NOMO-1 treated with dmso at 0.1 percent for 144 hours (cell line): ENCODE data around the gene KCNA3.
A peak's percentile ranks its signal among the peaks of the same experiment; 100 is the strongest.

Source experiments
- DNase-seq: peaks from one replicate; lab custom pipeline; 2025; ENCODE audit not compliant: unreplicated experiment; lab: John Stamatoyannopoulos, UW

Gene KCNA3

GRCh38 chr1:110639724-110640386, 34.9 kb downstream of the KCNA3 start:
- no peak for DNase-seq

GRCh38 chr1:110638556-110638955, 36.2 kb downstream of the KCNA3 start:
- DNase-seq: no peak

- DNase-seq: no peak
Observed at GRCh38 chr1:110638058-110638457, 36.7 kb downstream of the KCNA3 start.

- DNase-seq: no peak
Observed at GRCh38 chr1:110637475-110637874, 37.3 kb downstream of the KCNA3 start.

DNA sequence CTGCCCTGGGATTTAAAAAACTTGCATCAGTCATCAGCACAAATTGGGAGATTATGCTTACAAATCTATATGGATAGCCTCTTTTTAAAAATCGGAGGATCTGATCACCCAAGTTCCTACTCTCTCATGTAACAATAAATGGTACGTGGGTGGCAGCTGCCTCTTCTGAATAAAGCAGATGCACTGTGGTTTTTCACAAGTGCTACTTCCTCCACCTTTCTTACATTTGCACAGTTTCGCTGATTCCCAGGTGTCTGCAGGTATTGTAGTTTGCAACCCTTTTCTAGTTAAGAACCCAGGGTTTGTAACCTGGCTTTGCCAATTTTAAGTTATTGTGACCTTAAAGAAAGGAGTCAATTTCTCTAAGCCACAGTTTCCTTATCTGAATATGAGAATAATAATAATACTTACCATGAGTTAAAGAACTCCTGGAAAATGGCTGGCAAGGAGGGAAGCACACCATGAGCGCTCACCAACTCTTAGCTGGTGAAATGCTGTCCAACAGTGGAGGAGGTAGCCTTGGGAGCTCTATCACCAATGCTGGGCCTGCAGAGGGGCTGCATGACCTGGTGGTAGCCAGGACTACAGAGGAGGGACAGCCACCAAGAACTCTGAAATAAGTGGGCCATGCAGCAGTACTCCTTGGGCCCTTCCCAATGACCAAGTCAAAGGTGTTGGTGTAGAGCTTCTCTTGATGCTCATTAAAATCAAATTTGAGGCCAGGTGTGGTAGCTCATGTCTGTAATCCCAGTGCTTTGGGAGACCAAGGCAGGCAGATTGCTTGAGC, 38.4 kb downstream of the KCNA3 start:
- no peak for DNase-seq

DNA sequence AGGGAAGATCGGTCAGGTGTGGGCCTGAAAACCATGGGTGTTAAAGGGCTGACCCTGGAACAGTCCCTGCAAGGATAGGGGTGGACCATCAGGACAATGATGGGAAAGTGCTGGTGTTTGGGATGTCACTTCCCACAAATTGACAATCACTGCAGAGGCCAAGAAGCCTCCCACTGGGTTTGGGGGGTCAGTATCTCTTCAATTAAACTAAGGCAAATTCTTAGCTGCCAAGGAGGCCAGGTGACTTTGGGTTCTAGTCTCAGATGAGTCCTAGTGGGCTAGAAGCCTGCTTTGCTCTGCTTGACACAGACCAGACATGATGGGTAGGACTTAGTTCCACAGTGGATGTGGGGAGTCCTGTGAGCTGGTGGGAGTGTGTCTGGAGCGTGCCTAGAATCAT, 39.3 kb downstream of the KCNA3 start:
- no peak for DNase-seq

GRCh38 chr1:110634455-110635311, 40.1 kb downstream of the KCNA3 start:
- DNase-seq: no peak

- no peak for DNase-seq
Observed at GRCh38 chr1:110634086-110634454, 40.7 kb downstream of the KCNA3 start.

DNA sequence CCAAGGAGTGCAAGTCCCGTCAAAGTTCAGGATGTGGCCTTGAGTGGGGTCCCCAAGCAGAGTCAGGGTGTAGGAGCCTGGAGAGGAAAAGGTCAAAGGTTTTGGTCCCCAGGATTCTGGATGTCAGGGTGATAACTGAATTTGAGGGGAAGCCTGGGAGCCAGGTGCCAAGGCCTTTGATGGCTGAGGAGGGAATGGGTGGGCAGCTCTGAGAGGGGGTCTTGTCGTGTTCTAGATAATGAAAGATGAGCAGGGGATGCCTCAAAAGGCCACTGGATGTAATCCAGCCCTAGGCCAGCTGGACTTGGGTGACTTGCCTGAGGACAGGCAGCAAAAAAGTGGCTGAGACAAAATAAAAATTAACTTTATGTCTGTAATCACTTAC, 41.1 kb downstream of the KCNA3 start:
- no peak for DNase-seq

DNA sequence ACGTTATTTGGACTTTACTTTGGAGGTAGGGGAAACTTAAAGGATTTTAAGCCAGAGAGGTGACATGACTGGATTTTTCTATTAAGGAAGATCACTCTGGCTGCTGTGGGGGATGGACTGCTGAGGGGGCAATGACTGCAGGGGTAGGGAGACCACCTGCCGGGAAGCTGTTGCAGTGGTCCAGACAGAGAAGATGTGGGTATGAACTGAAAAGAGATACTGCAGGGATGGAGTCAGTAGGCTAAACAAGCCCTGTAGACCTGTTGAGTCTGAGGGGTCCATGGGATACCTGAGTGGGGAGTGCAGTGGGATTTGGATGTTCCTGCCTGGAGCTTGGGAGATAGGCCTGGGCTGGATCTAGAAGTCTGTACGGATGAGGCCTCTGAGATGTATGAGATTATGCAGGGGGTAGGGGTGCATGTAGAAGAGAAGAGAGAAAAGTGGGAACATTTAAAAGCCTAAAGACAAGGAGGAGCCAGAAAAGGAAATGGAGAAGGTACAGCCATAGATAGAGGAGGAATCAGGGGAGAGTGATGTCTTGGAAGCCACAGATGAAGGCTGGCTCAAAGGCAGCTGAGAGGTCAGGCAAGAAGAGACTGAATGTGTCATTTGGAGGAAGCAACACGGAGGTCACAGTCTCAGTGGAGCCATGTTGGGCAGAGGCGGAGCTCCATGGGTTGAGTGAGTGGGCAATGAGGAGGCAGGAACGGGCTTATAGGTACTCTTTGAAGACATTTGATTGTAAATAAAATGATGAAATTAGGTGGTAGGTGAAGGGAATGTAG, 42.7 kb downstream of the KCNA3 start:
- no peak for DNase-seq

GRCh38 chr1:110630839-110631663, 43.7 kb downstream of the KCNA3 start:
- peak; percentile 83 for DNase-seq

DNA sequence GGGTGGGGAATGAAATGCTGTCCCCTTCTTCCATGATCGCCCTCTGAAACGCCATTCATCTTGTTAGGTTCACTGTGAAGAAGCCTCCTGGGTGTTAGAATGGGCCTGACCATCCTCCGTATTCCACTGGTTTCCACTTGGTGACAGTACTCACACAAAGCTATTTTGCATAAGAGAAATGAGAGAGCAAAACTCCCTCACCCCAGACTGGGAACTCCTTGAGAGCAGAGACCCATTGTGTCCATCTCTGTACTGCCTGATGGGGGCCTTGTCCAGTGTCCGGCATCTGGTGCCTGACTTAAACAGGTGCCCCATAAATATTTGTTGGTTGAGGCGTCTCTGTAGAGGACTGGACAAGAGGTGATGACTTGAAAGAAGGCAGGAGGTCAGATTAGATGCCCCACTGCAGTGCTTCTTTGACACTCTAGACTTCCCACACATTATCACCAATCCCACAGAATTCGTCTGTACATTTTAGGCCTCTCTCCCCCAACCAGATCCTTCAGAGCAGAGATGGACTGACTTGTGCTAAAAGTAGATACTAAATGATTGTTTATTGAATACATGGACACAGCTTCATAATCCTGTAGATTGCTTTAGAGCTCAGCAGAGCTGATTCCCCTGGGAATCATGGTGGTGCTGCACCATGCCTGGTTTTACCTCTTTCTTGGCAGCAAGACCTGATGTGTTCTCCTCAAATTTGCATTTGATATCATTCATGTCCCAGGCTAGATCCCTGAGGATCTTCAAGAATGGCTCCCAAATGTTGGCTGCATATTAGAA, 46.2 kb downstream of the KCNA3 start:
- DNase-seq: no peak

DNA sequence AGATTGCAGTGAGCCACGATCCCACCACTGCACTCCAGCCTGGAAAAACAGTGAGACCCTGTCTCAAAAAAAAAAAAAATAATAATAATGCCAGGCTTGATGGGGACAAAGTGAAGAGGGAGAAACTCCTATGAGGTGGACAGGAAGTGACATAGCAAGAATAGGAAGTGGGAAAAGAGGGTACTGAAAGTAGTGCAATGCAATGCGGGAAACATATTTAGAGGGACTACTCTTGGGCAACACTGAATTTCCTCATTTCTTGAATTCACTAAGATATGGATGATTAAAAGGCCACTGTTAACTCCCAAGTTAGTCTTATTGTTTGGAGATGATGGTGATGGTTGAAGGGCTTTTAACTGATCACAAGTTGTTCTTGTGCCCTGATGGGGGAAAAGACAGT, 47.0 kb downstream of the KCNA3 start:
- peak; percentile 53 for DNase-seq

DNA sequence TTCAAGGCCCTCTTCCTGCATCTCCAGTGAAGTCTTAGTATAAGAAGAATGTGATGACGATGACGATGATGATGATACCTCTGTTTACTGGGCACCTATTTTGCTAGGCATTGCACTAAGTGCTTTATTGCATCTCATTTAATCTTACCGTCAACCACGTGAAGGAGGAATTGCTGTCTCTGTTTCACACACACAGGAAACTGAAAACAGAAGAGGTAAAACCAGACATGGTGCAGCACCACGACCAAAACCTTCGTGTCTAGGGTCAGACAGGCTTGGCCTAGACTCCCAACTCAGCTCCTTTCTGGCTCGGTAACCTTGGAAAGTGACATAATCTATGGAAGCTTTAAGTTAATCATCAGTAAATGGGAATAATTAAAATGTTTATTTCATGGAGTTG, 47.9 kb downstream of the KCNA3 start:
- DNase-seq: no peak
